Activated CD4-positive, alpha-beta T cell treated with anti-CD3 and anti-CD28 coated beads, Interleukin-2, amount 10 ng/mL, durations not matched to agents 24 days and 14 days (primary cell): ENCODE measurements around the gene EEFSEC. TPM values are rescaled to one million over a fixed set of nuclear protein-coding genes. Genes with fewer than 3 reads are reported as not detected.

Experiments
- DNase-seq: peaks from one replicate; pipeline ENCODE4 v3.0.0; 2022
- H3K27ac Mint-ChIP-seq: one replicate; pipeline ENCODE4 v1.8.0; 2022; ENCODE audit warnings: mild to moderate bottlenecking, mixed read lengths
- H3K27me3 Mint-ChIP-seq: one replicate; pipeline ENCODE4 v1.8.0; 2022; ENCODE audit warnings: mixed read lengths
- H3K36me3 Mint-ChIP-seq: one replicate; pipeline ENCODE4 v1.8.0; 2022; ENCODE audit warnings: low read depth, mild to moderate bottlenecking, mixed read lengths
- H3K4me1 Mint-ChIP-seq: one replicate; pipeline ENCODE4 v1.8.0; 2021; ENCODE audit warnings: mixed read lengths
- H3K4me3 Mint-ChIP-seq: one replicate; pipeline ENCODE4 v1.8.0; 2022; ENCODE audit warnings: mild to moderate bottlenecking, moderate library complexity, mixed read lengths
- H3K9me3 Mint-ChIP-seq: one replicate; pipeline ENCODE4 v1.8.0; 2021; ENCODE audit warnings: mixed read lengths
- intact Hi-C: fragments of 100-400 bp; cut with micrococcal nuclease; formaldehyde crosslinking; loops from one replicate; pipeline ENCODE4 v1.15.1; 2023
- total RNA-seq: library from RNA; stranded (reverse); gene quantifications from 2 replicates; pipeline ENCODE4 v1.2.3, GENCODE V29; 2022

Gene EEFSEC
- total RNA-seq, 1 donor from 2014 or later, result 21.3 TPM

DNA sequence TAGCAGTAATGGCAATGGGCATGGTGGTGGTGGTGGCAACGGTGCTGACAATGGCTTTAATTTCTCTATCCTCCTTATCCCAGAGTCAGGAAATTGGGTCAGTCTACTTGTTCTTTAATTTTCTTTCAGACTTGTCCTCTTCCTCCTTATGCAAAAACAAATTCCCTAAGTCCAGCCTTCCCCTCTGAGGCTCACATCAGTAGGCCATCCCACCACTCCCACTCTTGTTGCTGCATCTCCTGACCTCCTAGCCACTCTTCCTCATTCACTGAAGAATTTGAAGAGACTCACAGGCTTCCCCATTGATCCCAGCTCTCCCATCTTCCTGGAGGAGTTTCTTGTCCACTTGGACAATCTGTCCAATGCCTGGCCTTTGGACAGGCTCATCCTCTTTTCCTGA is 293.5 kb downstream of the EEFSEC start:
- H3K4me3 Mint-ChIP-seq, result no peak overlapping the region
- DNase-seq, result no peak
- peaks cover 22% of the 10 kb centered on the region for H3K36me3 Mint-ChIP-seq
- intact Hi-C loops, result loop anchor here (5.0 kb wide), 1 partner anchor 40 kb away; no protein-coding TSS in a partner anchor
- H3K9me3 Mint-ChIP-seq, result peaks cover 40% of the 10 kb centered on the region
- H3K4me1 Mint-ChIP-seq, result peaks cover 29% of the 10 kb centered on the region
- H3K27ac Mint-ChIP-seq, result peak overlapping the region; percentile 93
- peaks cover 7% of the 10 kb centered on the region for H3K27me3 Mint-ChIP-seq

DNA sequence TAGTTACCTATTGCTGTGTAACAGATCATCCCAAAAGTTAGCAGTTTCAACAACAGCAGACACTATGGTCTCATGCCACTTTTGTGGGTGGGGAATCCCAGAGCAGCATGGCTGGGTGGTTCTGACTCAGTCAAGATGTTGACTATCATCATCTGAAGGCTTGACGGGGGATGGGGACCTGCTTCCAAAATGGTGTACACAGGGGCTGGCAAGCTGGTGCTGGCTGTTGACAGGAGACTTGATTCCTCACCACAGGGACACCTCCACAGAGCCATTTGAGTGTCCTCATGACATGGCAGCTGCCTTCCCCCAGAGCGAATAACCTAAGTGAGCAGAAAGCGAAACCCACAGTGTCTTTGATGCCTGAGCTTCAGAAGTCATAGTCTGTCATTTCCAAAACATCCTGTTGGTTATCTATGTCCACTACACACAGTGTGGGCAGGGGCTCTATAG is 294.3 kb downstream of the EEFSEC start:
- peak; percentile 87 for DNase-seq
- Mint-ChIP-seq H3K4me1 (peaks cover 29% of the 10 kb centered on the region), H3K27ac (peak overlapping the region; percentile 93), H3K27me3 (peaks cover 10% of the 10 kb centered on the region), H3K4me3 (peak overlapping the region; percentile 61), H3K36me3 (peaks cover 22% of the 10 kb centered on the region), H3K9me3 (peaks cover 40% of the 10 kb centered on the region)
- intact Hi-C loops, result loop anchor here (5.0 kb wide), 1 partner anchor 40 kb away; no protein-coding TSS in a partner anchor

DNA sequence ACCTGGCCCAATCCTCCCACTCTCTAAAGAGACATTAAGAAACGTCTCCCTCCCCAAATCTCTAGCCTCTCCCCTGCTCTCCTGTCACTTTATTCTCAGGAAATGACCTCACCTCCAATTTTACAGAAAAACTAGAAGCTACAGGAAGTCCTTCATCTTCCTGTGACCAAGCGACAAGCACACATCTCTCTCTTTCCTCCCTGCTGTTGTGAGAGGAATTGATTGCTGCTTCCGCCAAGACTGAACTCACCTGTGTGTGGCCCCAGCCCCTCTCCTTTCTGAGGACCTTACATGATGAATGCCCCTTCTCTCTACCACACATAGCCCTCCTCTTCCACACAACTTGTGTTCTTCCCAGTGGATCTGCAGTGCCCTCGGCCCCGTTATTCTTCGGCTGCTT is 295.2 kb downstream of the EEFSEC start:
- Mint-ChIP-seq H3K4me3 (peak overlapping the region; percentile 53), H3K27me3 (peaks cover 10% of the 10 kb centered on the region), H3K4me1 (peaks cover 29% of the 10 kb centered on the region), H3K36me3 (peaks cover 22% of the 10 kb centered on the region), H3K9me3 (peaks cover 40% of the 10 kb centered on the region), H3K27ac (peak overlapping the region; percentile 94)
- intact Hi-C loops, result loop anchor here (5.0 kb wide), 1 partner anchor 39 kb away; no protein-coding TSS in a partner anchor
- DNase-seq, result peak; percentile 78

DNA sequence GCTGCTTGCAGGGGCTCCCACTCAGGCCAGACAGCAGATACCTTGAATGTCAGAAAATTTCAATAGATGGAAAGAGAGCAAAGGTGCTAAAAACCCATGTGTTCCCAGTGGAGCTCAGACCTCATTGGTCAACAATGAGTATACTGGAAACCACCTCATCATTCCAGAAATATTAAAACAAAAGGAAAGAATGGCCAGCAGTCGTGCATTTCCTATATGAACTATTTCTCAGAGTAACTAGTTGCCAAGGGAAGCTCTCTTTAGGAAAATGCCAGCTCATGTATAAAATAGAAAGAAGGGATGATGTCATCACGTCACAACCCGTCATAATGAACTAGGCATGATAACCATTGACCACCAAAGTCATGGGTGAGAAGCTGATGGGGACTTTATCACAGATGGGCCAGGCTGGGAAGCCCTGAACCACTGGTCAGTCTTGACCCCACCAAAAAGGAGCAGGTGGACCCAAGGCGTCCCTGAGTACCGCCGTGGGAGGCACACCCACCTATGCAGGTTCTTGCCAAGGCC is 295.9 kb downstream of the EEFSEC start:
- Mint-ChIP-seq H3K9me3 (peaks cover 40% of the 10 kb centered on the region), H3K4me1 (peaks cover 29% of the 10 kb centered on the region), H3K36me3 (peaks cover 22% of the 10 kb centered on the region), H3K4me3 (peak overlapping the region; percentile 53), H3K27ac (peak overlapping the region; percentile 94), H3K27me3 (peaks cover 9% of the 10 kb centered on the region)
- intact Hi-C loops, result loop anchor here (5.0 kb wide), 1 partner anchor 38 kb away; no protein-coding TSS in a partner anchor
- no peak for DNase-seq

DNA sequence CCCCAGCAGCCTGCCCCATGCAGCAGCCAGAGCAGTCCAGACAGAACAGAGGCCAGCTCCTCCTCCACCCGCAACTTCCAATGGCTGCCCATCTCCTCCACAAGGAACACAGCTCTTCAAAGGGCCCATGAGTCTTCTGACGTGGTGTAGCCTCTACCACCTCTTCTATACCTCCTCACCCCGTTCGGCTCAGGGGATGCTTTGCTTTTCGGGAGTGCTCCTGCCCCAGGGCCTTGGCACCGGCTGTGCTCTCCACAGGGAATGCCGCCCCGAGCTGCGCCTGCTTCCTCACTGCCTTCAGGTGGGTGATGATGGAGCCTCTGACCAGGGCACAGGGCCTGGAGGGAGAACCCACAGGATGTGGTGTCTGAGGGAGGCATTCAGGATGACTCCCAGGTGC is 298.8 kb downstream of the EEFSEC start:
- Mint-ChIP-seq H3K27ac (no peak overlapping the region), H3K27me3 (peaks cover 23% of the 10 kb centered on the region), H3K36me3 (peaks cover 10% of the 10 kb centered on the region), H3K9me3 (peaks cover 19% of the 10 kb centered on the region), H3K4me3 (no peak overlapping the region), H3K4me1 (peaks cover 25% of the 10 kb centered on the region)
- no peak for DNase-seq
- intact Hi-C loops, result no loop called here

DNA sequence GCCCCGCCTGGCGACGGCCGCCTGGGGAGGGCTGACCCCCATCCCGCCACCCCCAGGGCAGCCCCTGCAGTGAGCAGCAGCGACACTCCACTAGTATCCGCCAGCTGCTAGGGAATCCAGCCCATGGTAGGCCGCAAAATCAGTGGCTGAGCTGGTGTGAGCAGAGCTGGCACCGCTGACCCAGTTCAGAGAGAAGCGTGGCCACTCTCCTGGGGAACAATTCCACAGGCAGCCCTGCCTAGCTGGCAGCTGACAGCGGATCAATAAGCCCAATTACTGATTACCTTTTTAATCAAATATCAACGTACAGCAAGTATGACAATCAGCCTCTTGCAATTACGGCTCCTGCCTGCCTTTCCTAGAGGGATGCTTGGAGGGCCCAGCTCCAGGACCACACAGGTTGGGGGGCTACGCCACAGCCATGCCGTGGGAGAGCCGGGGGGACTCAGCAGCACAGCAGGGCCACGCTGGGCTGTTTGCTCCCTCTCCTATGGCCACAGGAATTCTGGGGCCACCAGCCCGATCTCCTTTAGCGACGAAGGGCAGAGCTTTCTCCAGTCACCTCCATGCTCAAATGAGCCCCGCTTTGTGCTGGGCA is 299.5 kb downstream of the EEFSEC start:
- Mint-ChIP-seq H3K27me3 (peaks cover 23% of the 10 kb centered on the region), H3K4me1 (peaks cover 19% of the 10 kb centered on the region), H3K4me3 (no peak overlapping the region), H3K9me3 (peaks cover 15% of the 10 kb centered on the region), H3K27ac (no peak overlapping the region), H3K36me3 (peaks cover 7% of the 10 kb centered on the region)
- DNase-seq, result no peak
- intact Hi-C loops, result no loop called here

DNA sequence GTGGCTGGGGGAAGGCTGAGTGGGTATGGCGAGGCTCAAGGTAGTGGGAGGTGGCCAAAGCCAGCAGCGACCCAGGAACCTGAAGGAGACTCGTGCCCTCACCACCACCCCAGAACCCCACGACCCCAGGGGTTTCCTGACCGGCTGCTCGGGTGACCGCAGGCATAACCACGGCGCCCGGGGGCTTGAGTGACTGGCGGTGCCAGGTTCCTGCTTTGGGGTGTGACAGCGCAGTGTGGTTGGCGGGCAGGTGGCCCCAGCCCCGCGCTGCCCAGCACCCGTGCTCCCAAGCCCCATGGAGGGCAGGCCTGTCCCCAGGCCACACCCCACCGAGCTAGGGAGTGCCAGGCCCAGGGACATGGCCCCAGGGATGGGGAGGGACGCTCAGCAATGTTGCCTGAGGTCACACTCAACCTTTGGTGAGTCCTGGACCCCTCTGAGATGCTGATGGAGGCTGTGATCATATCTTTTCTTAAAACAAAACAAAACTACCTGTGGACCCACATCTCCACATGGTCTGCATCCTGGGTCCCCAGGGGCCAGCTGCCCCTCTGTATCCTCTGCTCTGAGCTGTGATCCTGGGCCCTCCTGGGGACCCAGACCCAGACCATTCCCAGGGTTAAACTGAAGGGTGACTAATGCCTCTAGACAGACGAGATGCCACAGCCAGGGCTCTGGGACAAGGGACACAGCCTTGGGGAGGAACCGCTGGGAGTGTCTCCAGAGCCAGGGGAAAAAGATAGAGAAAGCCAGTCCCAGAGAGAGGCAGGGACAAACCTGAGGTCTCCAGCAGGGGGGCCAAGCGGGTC is 300.4 kb downstream of the EEFSEC start:
- Mint-ChIP-seq H3K4me3 (no peak overlapping the region), H3K27me3 (peaks cover 23% of the 10 kb centered on the region), H3K4me1 (peaks cover 13% of the 10 kb centered on the region), H3K36me3 (peaks cover 2% of the 10 kb centered on the region), H3K27ac (no peak overlapping the region), H3K9me3 (peaks cover 10% of the 10 kb centered on the region)
- no peak for DNase-seq
- intact Hi-C loops, result no loop called here

DNA sequence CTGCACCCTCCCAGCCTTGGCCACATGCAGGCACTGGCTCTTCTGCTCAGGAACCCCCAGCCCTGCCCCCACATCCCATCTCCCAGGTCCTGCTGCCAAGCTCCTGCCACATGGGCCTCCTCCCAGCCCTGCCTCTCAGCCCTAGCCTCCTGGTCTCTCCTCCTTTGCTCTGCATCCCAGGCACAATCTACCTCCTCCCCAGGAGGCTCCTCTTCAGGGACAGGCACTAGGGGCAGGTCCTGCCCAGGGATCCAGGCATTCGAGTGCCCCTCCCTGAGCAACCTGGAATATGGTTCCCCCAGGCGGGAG is 301.0 kb downstream of the EEFSEC start:
- intact Hi-C loops, result no loop called here
- Mint-ChIP-seq H3K27me3 (peaks cover 23% of the 10 kb centered on the region), H3K4me1 (peaks cover 10% of the 10 kb centered on the region), H3K36me3 (no peaks in the 10 kb centered on the region), H3K9me3 (peaks cover 7% of the 10 kb centered on the region), H3K27ac (no peak overlapping the region), H3K4me3 (no peak overlapping the region)
- no peak for DNase-seq

DNA sequence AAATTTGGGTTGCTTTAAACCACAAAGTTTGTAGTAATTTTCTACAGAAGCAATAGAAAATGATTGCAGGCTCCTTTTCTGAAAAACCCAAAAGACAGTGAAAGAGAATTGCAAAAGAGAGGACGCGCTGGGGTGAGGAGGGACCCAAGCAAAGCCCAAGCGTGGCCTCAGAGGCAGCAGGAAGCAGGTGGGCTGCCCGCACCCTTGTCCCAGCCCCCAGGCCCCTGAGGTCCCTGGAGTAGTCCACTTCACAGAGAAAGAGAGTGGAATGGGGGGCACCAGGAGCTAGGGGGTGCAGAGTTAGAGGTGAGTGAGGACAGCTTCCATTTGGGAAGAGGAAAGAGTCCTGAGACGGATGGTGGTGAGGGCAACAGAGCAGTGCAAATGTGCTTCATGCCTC is 301.8 kb downstream of the EEFSEC start:
- Mint-ChIP-seq H3K4me1 (peaks cover 8% of the 10 kb centered on the region), H3K27ac (no peak overlapping the region), H3K27me3 (peaks cover 23% of the 10 kb centered on the region), H3K4me3 (no peak overlapping the region), H3K9me3 (peaks cover 7% of the 10 kb centered on the region), H3K36me3 (no peaks in the 10 kb centered on the region)
- no peak for DNase-seq
- intact Hi-C loops, result no loop called here

DNA sequence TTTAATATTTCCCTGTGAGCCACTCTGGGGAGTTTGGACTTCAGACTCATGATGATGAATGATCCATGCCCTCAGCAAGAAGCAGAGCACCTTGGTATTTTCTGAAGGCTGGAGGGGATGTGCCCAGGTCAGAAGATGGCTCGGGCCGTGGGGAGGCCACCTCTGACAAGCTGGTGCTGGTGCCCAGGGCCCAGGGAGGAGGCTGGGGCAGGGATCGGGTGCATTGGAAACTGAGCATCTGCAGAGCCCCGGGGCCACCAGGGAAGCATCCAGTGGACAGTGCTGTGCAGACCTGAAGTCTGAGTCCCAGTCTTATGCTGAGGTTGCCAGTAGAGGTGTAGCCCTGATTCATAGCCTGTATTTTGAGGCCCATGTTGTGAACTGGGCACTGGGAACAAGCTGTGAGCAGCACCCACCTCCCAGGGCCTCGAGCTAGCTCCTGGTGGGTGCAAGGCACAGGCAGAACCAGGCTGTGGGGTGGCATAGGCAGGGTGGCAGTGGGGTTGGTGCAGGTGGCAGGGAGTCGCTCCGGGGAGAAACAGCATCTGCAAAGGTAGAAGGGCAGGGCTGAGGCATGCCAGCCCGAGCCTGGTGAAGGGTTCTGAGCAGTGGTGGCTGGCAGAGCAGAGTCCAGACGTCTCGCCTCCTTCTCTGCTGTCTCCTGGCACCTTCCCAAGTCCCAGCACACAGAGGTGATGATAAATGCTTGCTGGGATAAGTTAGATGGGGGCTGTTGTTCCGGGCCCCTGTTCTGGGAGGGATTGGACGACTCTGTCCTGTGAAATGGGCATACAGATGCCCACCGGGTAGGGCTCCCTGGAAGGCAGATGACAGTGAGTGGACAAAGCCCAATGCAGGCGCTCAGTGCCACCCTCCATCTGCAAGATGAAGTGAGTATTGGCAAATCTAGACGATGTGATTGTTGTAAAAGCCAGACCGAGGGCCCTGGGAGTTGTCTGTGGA is 302.8 kb downstream of the EEFSEC start:
- no peak overlapping the region for H3K4me3 Mint-ChIP-seq
- no peaks in the 10 kb centered on the region for H3K36me3 Mint-ChIP-seq
- H3K27me3 Mint-ChIP-seq, result peaks cover 25% of the 10 kb centered on the region
- no peak overlapping the region for H3K27ac Mint-ChIP-seq
- H3K9me3 Mint-ChIP-seq, result peaks cover under 1% of the 10 kb centered on the region
- DNase-seq, result no peak
- H3K4me1 Mint-ChIP-seq, result no peaks in the 10 kb centered on the region
- intact Hi-C loops, result no loop called here

DNA sequence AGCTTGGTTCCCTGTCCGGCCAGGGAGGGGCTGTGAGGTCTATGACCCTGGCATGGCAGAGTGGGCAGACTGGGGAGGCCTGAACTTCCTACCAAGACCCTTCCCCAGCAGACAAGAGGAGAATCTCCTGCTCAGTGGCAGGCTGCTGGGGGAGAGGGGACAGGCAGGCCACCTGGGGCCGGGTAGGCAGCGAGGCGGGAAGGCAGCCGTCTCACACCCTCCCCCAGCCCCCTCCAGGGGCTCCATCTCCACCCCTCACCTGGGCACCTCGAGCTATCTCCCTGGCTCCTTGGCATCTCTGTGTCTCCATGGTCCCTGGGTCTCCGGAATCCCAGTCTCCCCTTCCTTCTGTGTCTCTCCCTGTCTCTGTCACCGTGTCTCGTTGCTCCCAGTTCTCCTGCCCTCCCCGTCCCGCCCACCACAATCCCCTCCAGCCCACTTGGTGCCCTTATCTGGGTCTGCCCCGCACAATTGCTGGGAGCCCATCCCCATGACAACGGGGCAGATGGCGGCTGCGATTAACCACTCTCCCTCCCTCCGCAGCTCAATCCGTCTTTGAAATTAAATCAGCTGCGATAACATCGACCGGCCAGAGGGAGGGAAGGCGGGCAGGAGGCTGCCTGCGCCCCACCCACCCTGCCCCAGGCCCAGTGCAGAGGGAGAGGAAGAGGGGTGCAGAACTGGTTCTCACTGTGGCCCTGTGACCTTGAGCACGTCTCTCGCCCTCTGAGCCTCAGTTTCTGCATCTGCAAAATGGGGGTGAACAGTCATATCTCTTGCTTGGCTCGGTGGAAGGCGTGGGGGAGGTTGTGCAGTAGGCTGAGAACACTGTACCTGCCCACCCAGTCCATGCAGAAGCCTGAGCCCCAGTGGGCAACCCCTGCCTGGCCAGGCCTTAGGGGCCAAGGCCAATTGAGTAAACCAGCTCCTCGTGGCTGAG is 303.8 kb downstream of the EEFSEC start:
- Mint-ChIP-seq H3K4me1 (no peaks in the 10 kb centered on the region), H3K4me3 (no peak overlapping the region), H3K9me3 (no peaks in the 10 kb centered on the region), H3K27ac (no peak overlapping the region), H3K27me3 (peaks cover 25% of the 10 kb centered on the region), H3K36me3 (no peaks in the 10 kb centered on the region)
- intact Hi-C loops, result no loop called here
- no peak for DNase-seq

DNA sequence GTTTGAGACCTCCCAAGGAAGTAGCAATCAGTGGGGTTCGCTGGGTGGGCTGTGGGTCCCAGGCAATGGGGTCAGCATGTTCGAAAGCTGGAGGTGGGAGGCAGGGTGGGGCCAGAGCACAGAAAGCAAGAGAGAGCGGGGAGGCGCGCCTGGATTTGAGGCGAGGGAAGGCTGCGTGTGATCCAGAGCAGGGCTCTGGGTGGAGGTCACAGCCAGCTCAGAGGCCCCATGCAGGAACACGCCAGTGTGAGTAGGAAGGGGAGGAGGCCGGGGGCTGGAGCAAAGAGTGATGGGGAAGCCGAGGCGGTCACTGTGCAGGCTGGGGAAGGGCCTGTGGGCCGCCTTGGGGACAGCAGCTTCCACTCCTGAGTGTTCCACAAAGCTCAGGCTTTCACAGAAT is 304.7 kb downstream of the EEFSEC start:
- H3K4me1 Mint-ChIP-seq, result no peaks in the 10 kb centered on the region

More for the DNA sequence above, 304.7 kb downstream of the EEFSEC start:
- no peaks in the 10 kb centered on the region for H3K36me3 Mint-ChIP-seq
- no peaks in the 10 kb centered on the region for H3K9me3 Mint-ChIP-seq
- intact Hi-C loops, result no loop called here
- H3K27me3 Mint-ChIP-seq, result peaks cover 22% of the 10 kb centered on the region
- H3K4me3 Mint-ChIP-seq, result no peak overlapping the region
- DNase-seq, result no peak
- no peak overlapping the region for H3K27ac Mint-ChIP-seq
